ENCODE results near the gene GJD3.

Gene GJD3

DNA sequence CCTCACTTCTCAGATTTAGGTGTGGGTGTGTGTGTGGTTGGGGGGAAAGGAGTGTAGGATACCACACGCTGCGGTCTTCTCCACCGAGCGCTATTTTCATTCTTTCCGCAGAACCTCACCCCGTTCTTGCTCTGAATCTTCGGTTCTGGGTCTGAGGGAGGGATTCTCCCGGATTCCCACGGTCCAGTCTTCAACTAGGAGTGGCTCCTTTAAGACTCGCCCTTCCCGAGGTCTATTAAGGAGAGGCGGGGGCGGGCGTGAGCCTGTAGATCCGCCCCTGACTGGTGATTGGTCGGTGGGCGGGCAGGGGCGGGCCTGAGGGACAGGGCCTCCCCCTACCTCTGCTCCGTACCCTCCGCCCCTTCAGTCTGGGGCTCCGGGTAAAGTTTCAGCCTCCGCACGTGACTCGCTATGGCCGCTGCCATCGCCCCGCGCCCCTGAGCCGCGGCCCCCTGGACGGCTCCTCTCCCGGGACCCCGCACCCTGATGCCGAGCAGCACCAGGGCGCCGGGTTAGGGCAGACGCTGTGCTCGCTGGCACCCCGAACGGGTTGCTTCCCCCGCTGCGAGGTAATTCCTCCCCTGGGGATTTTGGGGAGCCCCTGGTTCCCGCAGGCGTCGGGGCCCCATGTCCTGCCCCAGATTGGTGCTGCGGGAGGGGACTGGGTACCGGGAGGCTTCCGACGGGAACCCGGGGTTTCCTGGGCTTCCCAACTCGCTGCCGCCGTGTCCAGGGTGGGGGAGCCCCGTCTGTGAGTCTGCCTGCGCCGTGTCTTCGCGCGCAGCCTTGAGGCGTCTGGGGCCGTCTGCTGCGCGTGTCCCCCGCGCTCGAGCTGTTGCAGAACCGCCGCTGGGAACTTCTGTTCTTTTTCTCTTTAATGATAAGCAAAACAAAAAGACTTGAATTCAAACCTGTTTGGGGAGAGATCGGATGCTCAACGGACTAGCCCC, 46.4 kb downstream of the GJD3 start:
- TF ChIP-seq, protein P1, sequence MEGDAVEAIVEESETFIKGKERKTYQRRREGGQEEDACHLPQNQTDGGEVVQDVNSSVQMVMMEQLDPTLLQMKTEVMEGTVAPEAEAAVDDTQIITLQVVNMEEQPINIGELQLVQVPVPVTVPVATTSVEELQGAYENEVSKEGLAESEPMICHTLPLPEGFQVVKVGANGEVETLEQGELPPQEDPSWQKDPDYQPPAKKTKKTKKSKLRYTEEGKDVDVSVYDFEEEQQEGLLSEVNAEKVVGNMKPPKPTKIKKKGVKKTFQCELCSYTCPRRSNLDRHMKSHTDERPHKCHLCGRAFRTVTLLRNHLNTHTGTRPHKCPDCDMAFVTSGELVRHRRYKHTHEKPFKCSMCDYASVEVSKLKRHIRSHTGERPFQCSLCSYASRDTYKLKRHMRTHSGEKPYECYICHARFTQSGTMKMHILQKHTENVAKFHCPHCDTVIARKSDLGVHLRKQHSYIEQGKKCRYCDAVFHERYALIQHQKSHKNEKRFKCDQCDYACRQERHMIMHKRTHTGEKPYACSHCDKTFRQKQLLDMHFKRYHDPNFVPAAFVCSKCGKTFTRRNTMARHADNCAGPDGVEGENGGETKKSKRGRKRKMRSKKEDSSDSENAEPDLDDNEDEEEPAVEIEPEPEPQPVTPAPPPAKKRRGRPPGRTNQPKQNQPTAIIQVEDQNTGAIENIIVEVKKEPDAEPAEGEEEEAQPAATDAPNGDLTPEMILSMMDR (conservative IDR thresholded peaks at IDR 0.05; ENCODE audit: low read length), result no peak
- no peak for TF ChIP-seq EZH2phosphoT487 (IDR thresholded peaks at IDR 0.05; ENCODE audit: borderline replicate concordance)
- Histone ChIP-seq H4K20me1 (ENCODE audit: insufficient read depth, low read length, poor library complexity, severe bottlenecking) (peaks cover 14% of the 10 kb centered on the region), H3F3A (ENCODE audit: low read depth) (peaks cover 5% of the 10 kb centered on the region; the same call in 1 of the 2 replicates), H3K9ac (ENCODE audit: low read depth, low read length, poor library complexity, severe bottlenecking) (peak overlapping the region; percentile 82), H3K4me2 (ENCODE audit: low read depth, low read length, poor library complexity, severe bottlenecking) (peak overlapping the region; percentile 97), H3K4me3 (ENCODE audit: low read length, poor library complexity, severe bottlenecking) (peak overlapping the region; percentile 95), H3K27me3 (ENCODE audit: insufficient read depth, low read length, poor library complexity, severe bottlenecking) (no peaks in the 10 kb centered on the region), H3K36me3 (ENCODE audit: insufficient read depth, low read length) (no peaks in the 10 kb centered on the region), H2AFZ (ENCODE audit: low read length) (peak overlapping the region; percentile 81), H3K4me1 (ENCODE audit: insufficient read depth, low read length, poor library complexity, severe bottlenecking) (peaks cover 83% of the 10 kb centered on the region), H3K9me2 (replicated peaks; ENCODE audit: low read depth, low read length) (no peaks in the 10 kb centered on the region), H3K9me3 (ENCODE audit: insufficient read depth, low read depth, low read length) (no peaks in the 10 kb centered on the region), H3K79me2 (ENCODE audit: insufficient read depth, low read length) (peaks cover 53% of the 10 kb centered on the region)

DNA sequence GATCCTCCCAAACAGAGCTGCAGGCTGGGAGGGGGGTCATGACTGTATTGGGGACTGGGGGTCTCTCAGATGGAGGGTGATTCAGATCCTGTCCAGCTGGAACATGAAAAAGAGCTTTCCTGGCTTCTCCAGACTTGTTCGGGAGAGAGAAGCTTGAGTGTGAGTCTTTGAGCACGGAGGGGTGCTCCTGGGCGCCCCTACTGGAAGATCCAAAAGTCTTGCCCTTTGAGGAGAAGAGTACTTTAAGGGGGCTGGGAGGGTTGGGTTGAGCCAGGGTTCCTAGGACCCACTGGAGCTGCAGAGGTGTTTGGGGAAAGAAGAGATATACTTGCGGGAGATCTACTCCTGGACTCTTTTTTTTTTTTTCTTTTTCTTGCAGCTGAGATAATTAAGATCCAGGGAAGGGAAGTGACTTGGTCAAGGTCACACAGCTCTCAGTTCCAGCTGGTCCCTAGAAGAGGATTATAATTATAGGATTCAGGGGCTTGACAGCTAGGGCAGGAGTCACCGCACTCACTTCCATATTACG, 47.1 kb downstream of the GJD3 start:
- no peaks in the 10 kb centered on the region for H3K27me3 ChIP-seq (ENCODE audit: insufficient read depth, low read length, poor library complexity, severe bottlenecking)
- no peaks in the 10 kb centered on the region for H3K36me3 ChIP-seq (ENCODE audit: insufficient read depth, low read length)
- no peaks in the 10 kb centered on the region for H3K9me2 ChIP-seq (replicated peaks; ENCODE audit: low read depth, low read length)
- peak overlapping the region; percentile 95 for H3K4me3 ChIP-seq (ENCODE audit: low read length, poor library complexity, severe bottlenecking)
- H3K79me2 ChIP-seq (ENCODE audit: insufficient read depth, low read length), result peaks cover 51% of the 10 kb centered on the region
- H2AFZ ChIP-seq (ENCODE audit: low read length), result no peak overlapping the region
- no peaks in the 10 kb centered on the region for H3K9me3 ChIP-seq (ENCODE audit: insufficient read depth, low read depth, low read length)
- peaks cover 12% of the 10 kb centered on the region for H4K20me1 ChIP-seq (ENCODE audit: insufficient read depth, low read length, poor library complexity, severe bottlenecking)
- H3F3A ChIP-seq (ENCODE audit: low read depth), result peaks cover 5% of the 10 kb centered on the region; the same call in 1 of the 2 replicates
- H3K4me2 ChIP-seq (ENCODE audit: low read depth, low read length, poor library complexity, severe bottlenecking), result peak overlapping the region; percentile 97
- H3K4me1 ChIP-seq (ENCODE audit: insufficient read depth, low read length, poor library complexity, severe bottlenecking), result peaks cover 86% of the 10 kb centered on the region
- TF ChIP-seq, protein P1 (conservative IDR thresholded peaks at IDR 0.05; ENCODE audit: low read length), result peak; percentile 65
- TF ChIP-seq EZH2phosphoT487 (IDR thresholded peaks at IDR 0.05; ENCODE audit: borderline replicate concordance), result no peak
- peak overlapping the region; percentile 82 for H3K9ac ChIP-seq (ENCODE audit: low read depth, low read length, poor library complexity, severe bottlenecking)

DNA sequence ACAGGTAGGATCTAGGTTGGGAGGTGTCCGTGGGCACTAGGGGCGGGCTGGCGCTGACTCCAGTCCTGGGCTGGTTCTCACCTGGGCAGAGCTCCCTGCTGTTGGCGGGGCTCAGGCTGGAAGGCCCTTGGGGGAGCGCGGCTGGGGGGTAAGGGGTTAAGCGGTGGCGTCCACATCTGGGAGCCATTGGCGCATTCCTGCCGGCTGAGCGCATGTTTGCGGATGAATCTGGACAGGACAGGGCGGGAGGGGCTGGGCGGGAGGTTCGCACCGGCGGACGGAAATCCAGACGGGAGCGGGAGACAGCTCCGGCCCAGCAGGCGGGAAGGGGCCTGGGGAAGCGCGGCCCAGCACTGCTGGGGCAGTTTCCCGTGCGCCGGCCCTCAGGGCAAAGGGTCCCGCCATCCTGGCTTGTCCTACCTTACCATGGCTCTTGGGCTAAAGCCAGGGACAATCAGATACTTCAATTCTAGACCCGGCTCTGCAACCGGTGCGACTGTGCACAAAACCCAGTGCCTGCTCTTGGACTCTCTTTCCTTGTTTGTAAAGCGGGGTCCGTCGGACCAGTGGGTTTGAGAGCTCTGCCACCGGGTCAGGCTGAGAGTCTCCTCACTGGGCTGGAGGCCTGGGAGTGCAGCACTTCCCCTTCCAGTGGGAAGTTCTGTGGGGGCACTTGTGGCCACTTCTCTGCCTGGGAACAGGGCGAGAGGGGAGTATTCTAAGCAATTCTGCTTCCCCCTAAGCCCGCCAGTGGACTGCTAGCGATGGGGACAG, 47.8 kb downstream of the GJD3 start:
- peak overlapping the region; percentile 54 for H3K9ac ChIP-seq (ENCODE audit: low read depth, low read length, poor library complexity, severe bottlenecking)
- peaks cover 46% of the 10 kb centered on the region for H3K79me2 ChIP-seq (ENCODE audit: insufficient read depth, low read length)
- peak overlapping the region; percentile 95 for H3K4me3 ChIP-seq (ENCODE audit: low read length, poor library complexity, severe bottlenecking)

More for the DNA sequence above, 47.8 kb downstream of the GJD3 start:
- Histone ChIP-seq H4K20me1 (ENCODE audit: insufficient read depth, low read length, poor library complexity, severe bottlenecking) (peaks cover 12% of the 10 kb centered on the region), H3F3A (ENCODE audit: low read depth) (peaks cover 5% of the 10 kb centered on the region; the same call in 1 of the 2 replicates), H3K9me3 (ENCODE audit: insufficient read depth, low read depth, low read length) (no peaks in the 10 kb centered on the region), H3K4me1 (ENCODE audit: insufficient read depth, low read length, poor library complexity, severe bottlenecking) (peaks cover 88% of the 10 kb centered on the region), H3K36me3 (ENCODE audit: insufficient read depth, low read length) (no peaks in the 10 kb centered on the region), H3K9me2 (replicated peaks; ENCODE audit: low read depth, low read length) (no peaks in the 10 kb centered on the region), H3K4me2 (ENCODE audit: low read depth, low read length, poor library complexity, severe bottlenecking) (peak overlapping the region; percentile 97), H2AFZ (ENCODE audit: low read length) (no peak overlapping the region), H3K27me3 (ENCODE audit: insufficient read depth, low read length, poor library complexity, severe bottlenecking) (no peaks in the 10 kb centered on the region)
- no peak for TF ChIP-seq EZH2phosphoT487 (IDR thresholded peaks at IDR 0.05; ENCODE audit: borderline replicate concordance)
- TF ChIP-seq, protein P1 (conservative IDR thresholded peaks at IDR 0.05; ENCODE audit: low read length), result no peak
